Uterus (tissue), 4 donors: Measurements from ENCODE around the gene MEPE. TPM values are rescaled to one million over a fixed set of nuclear protein-coding genes. Genes with fewer than 3 reads are reported as not detected.

Experiments used
- DNase-seq, 2 donors: peaks; one replicate each; pipeline ENCODE4 v3.0.0-alpha.2; 2019 to 2020
- H3K27ac ChIP-seq, 2 donors: fragments of 200-600 bp; sonication (generic); 1 replicate in 1 of 2; 2 replicates in 1 of 2; pipeline ENCODE4 v1.5.1; 2016 to 2018
- H3K27me3 ChIP-seq, 2 donors: fragments of 200-600 bp; sonication (generic); one replicate each; pipeline ENCODE4 v1.5.1; 2018 to 2019; ENCODE audit warnings: control low read depth in 1 of 2
- H3K36me3 ChIP-seq, 2 donors: fragments of 200-600 bp; sonication (generic); one replicate each; pipeline ENCODE4 v1.5.1; 2019; ENCODE audit warnings: control low read depth in 1 of 2
- H3K4me1 ChIP-seq, 2 donors: fragments of 200-600 bp; sonication (generic); one replicate each; pipeline ENCODE4 v1.5.1; 2018 to 2019; ENCODE audit warnings: control low read depth in 1 of 2
- H3K4me3 ChIP-seq, 2 donors: fragments of 200-600 bp; sonication (generic); 1 replicate in 1 of 2; 2 replicates in 1 of 2; pipeline ENCODE4 v1.5.1; 2018 to 2019; ENCODE audit warnings: mild to moderate bottlenecking in 1 of 2
- H3K9me3 ChIP-seq, 2 donors: fragments of 200-600 bp; sonication (generic); one replicate each; pipeline ENCODE4 v1.5.1; 2019; ENCODE audit warnings: control low read depth in 1 of 2
- POLR2A ChIP-seq, 2 donors: fragments of 450-650 bp; IDR thresholded peaks; one replicate each; pipeline ENCODE4 v1.6.1; 2016; ENCODE audit warnings: antibody characterized with exemption in 2 of 2, mild to moderate bottlenecking in 1 of 2, moderate library complexity in 1 of 2
- intact Hi-C: fragments of 100-400 bp; cut with DNase I; formaldehyde crosslinking; loops from one replicate; pipeline ENCODE4 v1.15.1; 2023; ENCODE audit warnings: low total_unique reads
- total RNA-seq, 4 donors: library from RNA; depleted of rRNA in 3 of 4; stranded (reverse); fragments of >200 nt in 3 of 4; gene quantifications; one replicate each; pipeline versions ENCODE4 v1.1.0 to v1.2.4, GENCODE V29; 2014 to 2023
- TF ChIP-seq, protein P1 (sequence below), 4 experiments: fragments of 200-600 bp in 2 of 4; fragments of 450-650 bp in 2 of 4; sonication (generic) in 2 of 4; IDR thresholded peaks; one replicate each; pipeline ENCODE4 v1.5.1; 2016 to 2019; ENCODE audit warnings: antibody characterized with exemption in 4 of 4, mild to moderate bottlenecking in 2 of 4, moderate library complexity in 1 of 4
- donor health status: DM: yes; HTN: yes; CAD: no.

The MEPE gene
- total RNA-seq, 4 donors from 2014 or later, result not detected

DNA sequence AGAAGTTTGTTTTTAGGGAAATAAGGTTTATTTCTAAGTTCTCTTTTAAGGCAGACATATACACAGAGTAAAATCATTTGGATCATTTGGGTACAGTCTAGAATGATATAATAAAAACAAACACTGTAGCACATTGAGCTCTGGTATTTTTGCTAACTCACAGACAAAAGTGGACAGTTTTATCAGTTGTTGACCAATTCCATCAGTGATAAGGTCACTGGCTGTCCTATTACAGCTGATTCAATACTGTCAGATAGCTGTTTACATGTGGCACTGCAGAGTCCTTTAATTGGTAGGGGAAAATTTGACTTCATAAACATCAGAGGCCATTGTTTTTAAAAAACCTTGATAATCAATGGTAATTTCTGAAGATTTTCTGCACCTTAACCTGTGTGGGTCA is 29.9 kb upstream of the MEPE start:
- intact Hi-C loops, result no loop called here
- no peak for DNase-seq
- Histone ChIP-seq H3K27me3 (no peaks in the 10 kb centered on the region), H3K36me3 (no peaks in the 10 kb centered on the region), H3K4me3 (no peak overlapping the region), H3K4me1 (no peaks in the 10 kb centered on the region), H3K9me3 (no peaks in the 10 kb centered on the region), H3K27ac (no peak overlapping the region)
- TF ChIP-seq POLR2A (IDR thresholded peaks at IDR 0.05), result no peak
- TF ChIP-seq, protein P1, sequence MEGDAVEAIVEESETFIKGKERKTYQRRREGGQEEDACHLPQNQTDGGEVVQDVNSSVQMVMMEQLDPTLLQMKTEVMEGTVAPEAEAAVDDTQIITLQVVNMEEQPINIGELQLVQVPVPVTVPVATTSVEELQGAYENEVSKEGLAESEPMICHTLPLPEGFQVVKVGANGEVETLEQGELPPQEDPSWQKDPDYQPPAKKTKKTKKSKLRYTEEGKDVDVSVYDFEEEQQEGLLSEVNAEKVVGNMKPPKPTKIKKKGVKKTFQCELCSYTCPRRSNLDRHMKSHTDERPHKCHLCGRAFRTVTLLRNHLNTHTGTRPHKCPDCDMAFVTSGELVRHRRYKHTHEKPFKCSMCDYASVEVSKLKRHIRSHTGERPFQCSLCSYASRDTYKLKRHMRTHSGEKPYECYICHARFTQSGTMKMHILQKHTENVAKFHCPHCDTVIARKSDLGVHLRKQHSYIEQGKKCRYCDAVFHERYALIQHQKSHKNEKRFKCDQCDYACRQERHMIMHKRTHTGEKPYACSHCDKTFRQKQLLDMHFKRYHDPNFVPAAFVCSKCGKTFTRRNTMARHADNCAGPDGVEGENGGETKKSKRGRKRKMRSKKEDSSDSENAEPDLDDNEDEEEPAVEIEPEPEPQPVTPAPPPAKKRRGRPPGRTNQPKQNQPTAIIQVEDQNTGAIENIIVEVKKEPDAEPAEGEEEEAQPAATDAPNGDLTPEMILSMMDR (IDR thresholded peaks at IDR 0.05), result no peak

DNA sequence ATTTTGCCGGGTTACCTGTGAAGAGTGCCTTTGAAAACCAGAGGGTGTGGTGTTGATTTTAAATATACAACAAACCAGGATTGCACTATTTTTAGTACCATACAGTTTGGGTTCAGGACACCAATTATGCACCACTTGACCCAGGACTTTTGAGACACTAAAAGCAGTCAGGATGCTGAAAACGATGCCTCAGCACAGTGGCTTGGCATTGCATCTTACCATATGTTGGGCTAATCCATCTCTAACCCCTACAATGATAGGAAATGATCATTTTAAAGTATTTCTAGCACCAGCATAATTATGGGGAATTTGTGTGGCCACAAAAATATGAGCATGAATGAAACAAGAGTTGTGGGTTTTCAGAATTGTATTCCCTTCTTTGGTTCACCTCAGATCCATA is 29.3 kb upstream of the MEPE start:
- DNase-seq, result no peak
- Histone ChIP-seq H3K4me1 (no peaks in the 10 kb centered on the region), H3K9me3 (no peaks in the 10 kb centered on the region), H3K4me3 (no peak overlapping the region), H3K27ac (no peak overlapping the region), H3K27me3 (no peaks in the 10 kb centered on the region), H3K36me3 (no peaks in the 10 kb centered on the region)
- TF ChIP-seq, protein P1 (IDR thresholded peaks at IDR 0.05), result no peak
- TF ChIP-seq POLR2A (IDR thresholded peaks at IDR 0.05), result no peak
- intact Hi-C loops, result no loop called here

DNA sequence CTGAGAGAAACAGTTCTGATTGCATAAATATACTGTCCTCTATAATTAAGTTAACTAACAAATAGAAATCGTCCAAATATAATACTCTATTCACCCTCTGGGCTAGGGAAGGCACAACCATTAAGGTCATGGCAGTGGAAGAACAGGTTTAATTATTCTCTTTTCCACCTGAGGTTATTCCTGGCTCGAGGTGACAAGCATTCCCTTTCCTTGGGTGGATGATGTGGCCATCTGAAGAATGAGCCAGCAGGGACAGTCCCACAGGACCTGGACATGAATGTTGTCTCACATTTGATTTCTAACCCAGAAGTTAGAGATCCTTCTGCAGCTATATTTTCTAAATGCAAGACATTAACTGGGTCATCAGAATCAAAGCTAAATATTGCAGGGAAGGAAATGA is 27.9 kb upstream of the MEPE start:
- no peaks in the 10 kb centered on the region for H3K4me1 ChIP-seq
- no peaks in the 10 kb centered on the region for H3K9me3 ChIP-seq
- TF ChIP-seq, protein P1 (IDR thresholded peaks at IDR 0.05), result no peak
- TF ChIP-seq POLR2A (IDR thresholded peaks at IDR 0.05), result no peak
- H3K27ac ChIP-seq, result no peak overlapping the region
- no peaks in the 10 kb centered on the region for H3K36me3 ChIP-seq
- H3K27me3 ChIP-seq, result no peaks in the 10 kb centered on the region
- DNase-seq, result no peak
- H3K4me3 ChIP-seq, result no peak overlapping the region
- intact Hi-C loops, result no loop called here

DNA sequence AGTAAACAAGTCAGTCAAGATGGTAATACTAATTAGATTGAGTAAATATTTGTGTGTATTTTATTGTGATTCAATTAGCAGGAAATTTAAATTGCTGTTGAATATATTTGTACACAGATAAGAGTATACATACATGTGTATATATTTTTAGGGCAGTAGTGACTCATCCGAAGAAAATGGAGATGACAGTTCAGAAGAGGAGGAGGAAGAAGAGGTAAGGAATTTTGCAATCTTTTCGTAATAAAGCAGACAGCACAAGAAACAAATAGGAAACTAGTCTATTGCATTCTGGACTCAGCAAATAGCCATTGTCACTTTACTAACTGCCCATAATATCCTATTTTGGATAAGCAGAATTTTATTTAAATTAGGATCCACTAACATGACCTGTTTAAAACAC is 26.8 kb upstream of the MEPE start:
- no peaks in the 10 kb centered on the region for H3K9me3 ChIP-seq
- no peaks in the 10 kb centered on the region for H3K4me1 ChIP-seq
- no peaks in the 10 kb centered on the region for H3K36me3 ChIP-seq
- intact Hi-C loops, result no loop called here
- no peak overlapping the region for H3K4me3 ChIP-seq
- TF ChIP-seq, protein P1 (IDR thresholded peaks at IDR 0.05), result no peak
- no peak for TF ChIP-seq POLR2A (IDR thresholded peaks at IDR 0.05)
- no peak for DNase-seq
- no peak overlapping the region for H3K27ac ChIP-seq
- no peaks in the 10 kb centered on the region for H3K27me3 ChIP-seq

DNA sequence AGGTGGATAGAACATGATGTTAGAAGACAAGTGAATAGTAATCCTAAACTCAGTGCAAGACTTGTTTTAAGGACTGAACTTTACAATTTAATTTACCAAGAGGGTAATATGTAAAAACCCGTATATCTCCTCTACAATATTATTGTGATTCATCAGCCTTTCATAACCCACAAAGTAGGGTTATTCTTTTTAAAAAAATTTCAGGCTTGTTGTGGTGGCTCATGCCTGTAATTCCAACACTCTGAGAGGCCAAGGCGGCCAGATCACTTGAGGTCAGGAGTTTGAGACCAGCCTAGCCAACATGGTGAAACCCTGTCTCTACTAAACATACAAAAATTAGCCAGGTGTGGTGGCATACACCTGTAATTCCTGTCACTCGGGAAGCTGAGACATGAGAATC is 26.2 kb upstream of the MEPE start:
- Histone ChIP-seq H3K4me3 (no peak overlapping the region), H3K4me1 (no peaks in the 10 kb centered on the region), H3K9me3 (no peaks in the 10 kb centered on the region), H3K36me3 (no peaks in the 10 kb centered on the region), H3K27me3 (no peaks in the 10 kb centered on the region), H3K27ac (no peak overlapping the region)
- intact Hi-C loops, result no loop called here
- no peak for DNase-seq
- TF ChIP-seq, protein P1 (IDR thresholded peaks at IDR 0.05), result no peak
- TF ChIP-seq POLR2A (IDR thresholded peaks at IDR 0.05), result no peak
